HG02759 (cell line): ENCODE results near the gene PROX2.

ENCODE experiments used
- ATAC-seq: cut with Tn5 transposase; IDR thresholded peaks from one replicate; pipeline ENCODE4 v1.9.1; 2021; ENCODE audit warnings: mild to moderate bottlenecking, moderate library complexity; ENCODE audit not compliant: unreplicated experiment

Gene PROX2

GRCh38 chr14:74909501-74909900 is 33.6 kb upstream of the PROX2 start:
- ATAC-seq: no peak

- ATAC-seq: no peak
These were observed 33.0 kb upstream of the PROX2 start for GRCh38 chr14:74908861-74909341.

GRCh38 chr14:74907744-74908143 is 31.8 kb upstream of the PROX2 start:
- ATAC-seq: no peak

GRCh38 chr14:74906925-74907521 is 31.1 kb upstream of the PROX2 start:
- no peak for ATAC-seq

- no peak for ATAC-seq
These were observed 29.7 kb upstream of the PROX2 start for GRCh38 chr14:74905595-74906142.

GRCh38 chr14:74904635-74905503 is 28.9 kb upstream of the PROX2 start:
- no peak for ATAC-seq

GRCh38 chr14:74902941-74903705 is 27.2 kb upstream of the PROX2 start:
- ATAC-seq: no peak

GRCh38 chr14:74898694-74899093 is 22.7 kb upstream of the PROX2 start:
- ATAC-seq: no peak

GRCh38 chr14:74898083-74898482 is 22.1 kb upstream of the PROX2 start:
- no peak for ATAC-seq

- no peak for ATAC-seq
These were observed 21.7 kb upstream of the PROX2 start for GRCh38 chr14:74897642-74898041.

- no peak for ATAC-seq
These were observed 20.5 kb upstream of the PROX2 start for GRCh38 chr14:74896400-74896799.

- peak; percentile 70 for ATAC-seq
These were observed 17.7 kb upstream of the PROX2 start for GRCh38 chr14:74893614-74894091.

GRCh38 chr14:74892745-74893144 is 16.8 kb upstream of the PROX2 start:
- no peak for ATAC-seq

- ATAC-seq: no peak
These were observed 15.9 kb upstream of the PROX2 start for GRCh38 chr14:74891870-74892269.

- no peak for ATAC-seq
These were observed 14.3 kb upstream of the PROX2 start for GRCh38 chr14:74890262-74890661.

GRCh38 chr14:74888164-74889158 is 12.5 kb upstream of the PROX2 start:
- no peak for ATAC-seq

- no peak for ATAC-seq
These were observed 10.1 kb upstream of the PROX2 start for GRCh38 chr14:74886001-74886400.

- ATAC-seq: peak; percentile 53
These were observed 6.4 kb upstream of the PROX2 start for GRCh38 chr14:74882103-74882920.
